ENCODE results near the gene SKI. TPM values are rescaled to one million over a fixed set of nuclear protein-coding genes. Genes with fewer than 3 reads are reported as not detected.

SKI gene
- total and polyA plus RNA-seq, 2 experiments from 2014 or later, result 9.3 to 66.8 TPM

DNA sequence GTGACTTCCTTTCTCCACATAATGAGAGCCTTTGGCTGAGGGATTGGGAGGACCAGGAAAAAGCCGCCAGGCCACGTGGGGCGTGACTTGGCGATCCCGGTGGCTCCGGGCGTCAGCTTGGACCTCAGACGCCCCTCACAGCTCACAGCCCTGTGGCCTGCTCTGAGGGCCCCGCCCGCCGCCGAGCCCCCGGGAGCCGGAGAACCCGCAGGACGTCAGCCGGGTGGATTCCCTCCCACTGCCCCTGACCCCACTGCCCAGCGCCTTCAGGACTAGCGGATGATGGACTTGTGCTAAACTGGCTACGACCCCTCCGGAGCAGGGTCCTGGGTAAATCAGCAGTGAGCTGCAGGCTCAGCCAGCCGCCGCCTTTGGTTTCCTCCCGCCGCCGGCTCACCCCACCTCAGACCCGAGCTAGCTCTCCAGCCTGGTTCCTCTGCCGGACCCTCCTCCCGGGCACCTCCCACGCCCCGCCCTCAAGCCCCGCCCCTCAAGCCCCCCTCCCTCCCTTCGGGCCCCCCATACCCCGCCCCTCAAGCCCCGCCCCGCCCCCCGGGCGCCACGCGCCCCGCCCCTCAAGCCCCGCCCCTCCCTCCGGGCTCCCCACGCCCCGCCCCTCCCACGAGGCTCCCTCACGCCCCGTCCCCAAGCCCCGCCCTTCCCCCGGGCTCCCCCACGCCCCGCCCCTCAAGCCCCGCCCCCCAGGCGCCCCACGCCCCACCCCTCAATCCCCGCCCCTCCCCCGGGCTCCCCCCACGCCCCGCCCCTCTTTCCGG is 23.5 kb upstream of the SKI start:
- no peaks in the 10 kb centered on the region for H3K9me3 Mint-ChIP-seq
- no peaks in the 10 kb centered on the region for H3K36me3 Mint-ChIP-seq (ENCODE audit: low read depth)
- Histone ChIP-seq H2AFZ (0 out of 2 replicates have a peak overlapping the region, but pooled peaks have one; percentile 74), H3K4me3 (peak overlapping the region; percentile 70), H3K27me3 (ENCODE audit: insufficient read depth) (peaks cover 6% of the 10 kb centered on the region; the same call in 1 of the 2 replicates), H4K20me1 (replicated peaks; ENCODE audit: insufficient read depth) (no peaks in the 10 kb centered on the region), H3K27ac (ENCODE audit: low read depth) (peak overlapping the region; percentile 72; the same call in 1 of the 2 replicates), H3K36me3 (ENCODE audit: insufficient read depth) (no peaks in the 10 kb centered on the region), H3F3A (replicated peaks; ENCODE audit: low read depth) (peaks cover 7% of the 10 kb centered on the region; the same call in 1 of the 2 replicates), H3K9me2 (ENCODE audit: insufficient read depth) (no peaks in the 10 kb centered on the region), H3K4me2 (peak overlapping the region; percentile 89), H3K79me2 (replicated peaks; ENCODE audit: insufficient read depth) (no peaks in the 10 kb centered on the region; the same call in 1 of the 2 replicates), H3K4me1 (ENCODE audit: insufficient read depth) (peaks cover 10% of the 10 kb centered on the region; the same call in 1 of the 2 replicates)
- no peak overlapping the region; the same call in 1 of the 2 replicates for H3K27ac Mint-ChIP-seq
- TF ChIP-seq ZNF114 (CRISPR knock-in tag; IDR thresholded peaks at IDR 0.05), result no peak
- no peak for TF ChIP-seq EZH2phosphoT487 (IDR thresholded peaks at IDR 0.05; ENCODE audit: unreplicated experiment)
- TF ChIP-seq NANOG (IDR thresholded peaks at IDR 0.05; ENCODE audit: borderline replicate concordance), result no peak
- TF ChIP-seq STAT1 (IDR thresholded peaks at IDR 0.05; ENCODE audit: unreplicated experiment), result no peak
- no peak for TF ChIP-seq EZH2 (IDR thresholded peaks at IDR 0.05; ENCODE audit: low read depth, unreplicated experiment)
- TF ChIP-seq, protein P1, sequence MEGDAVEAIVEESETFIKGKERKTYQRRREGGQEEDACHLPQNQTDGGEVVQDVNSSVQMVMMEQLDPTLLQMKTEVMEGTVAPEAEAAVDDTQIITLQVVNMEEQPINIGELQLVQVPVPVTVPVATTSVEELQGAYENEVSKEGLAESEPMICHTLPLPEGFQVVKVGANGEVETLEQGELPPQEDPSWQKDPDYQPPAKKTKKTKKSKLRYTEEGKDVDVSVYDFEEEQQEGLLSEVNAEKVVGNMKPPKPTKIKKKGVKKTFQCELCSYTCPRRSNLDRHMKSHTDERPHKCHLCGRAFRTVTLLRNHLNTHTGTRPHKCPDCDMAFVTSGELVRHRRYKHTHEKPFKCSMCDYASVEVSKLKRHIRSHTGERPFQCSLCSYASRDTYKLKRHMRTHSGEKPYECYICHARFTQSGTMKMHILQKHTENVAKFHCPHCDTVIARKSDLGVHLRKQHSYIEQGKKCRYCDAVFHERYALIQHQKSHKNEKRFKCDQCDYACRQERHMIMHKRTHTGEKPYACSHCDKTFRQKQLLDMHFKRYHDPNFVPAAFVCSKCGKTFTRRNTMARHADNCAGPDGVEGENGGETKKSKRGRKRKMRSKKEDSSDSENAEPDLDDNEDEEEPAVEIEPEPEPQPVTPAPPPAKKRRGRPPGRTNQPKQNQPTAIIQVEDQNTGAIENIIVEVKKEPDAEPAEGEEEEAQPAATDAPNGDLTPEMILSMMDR (conservative IDR thresholded peaks at IDR 0.05; ENCODE audit: low read depth in 2 of 2), result no peak
- TF ChIP-seq POLR2AphosphoS5 (IDR thresholded peaks at IDR 0.05; ENCODE audit: low read depth), result peak; percentile 69
- no peak for TF ChIP-seq JUNB (IDR thresholded peaks at IDR 0.05; ENCODE audit: unreplicated experiment)
- DNase-seq (ENCODE audit: low spot score) (peak; percentile 92), ATAC-seq (peak; percentile 75)
- H3K27me3 Mint-ChIP-seq (ENCODE audit: insufficient read depth, low read depth, poor library complexity), result peaks cover 19% of the 10 kb centered on the region
- peak overlapping the region; percentile 65 for H3K4me3 Mint-ChIP-seq
- H3K4me1 Mint-ChIP-seq, result peaks cover 19% of the 10 kb centered on the region

- H3K79me2 ChIP-seq (replicated peaks; ENCODE audit: insufficient read depth), result no peaks in the 10 kb centered on the region; the same call in 1 of the 2 replicates
- H3K27ac ChIP-seq (ENCODE audit: low read depth), result no peak overlapping the region
- Mint-ChIP-seq H3K27ac (no peak overlapping the region), H3K27me3 (ENCODE audit: insufficient read depth, low read depth, poor library complexity) (peaks cover 15% of the 10 kb centered on the region), H3K36me3 (ENCODE audit: low read depth) (no peaks in the 10 kb centered on the region), H3K4me3 (peak overlapping the region; percentile 56; the same call in 2 of the 3 replicates), H3K4me1 (peaks cover 20% of the 10 kb centered on the region), H3K9me3 (no peaks in the 10 kb centered on the region)
- peaks cover 10% of the 10 kb centered on the region; the same call in 1 of the 2 replicates for H3K4me1 ChIP-seq (ENCODE audit: insufficient read depth)
- H3K4me2 ChIP-seq, result peak overlapping the region; percentile 81
- peaks cover 7% of the 10 kb centered on the region; the same call in 1 of the 2 replicates for H3F3A ChIP-seq (replicated peaks; ENCODE audit: low read depth)
- peak overlapping the region; percentile 92; the same call in 1 of the 2 replicates for H2AFZ ChIP-seq
- peak; percentile 96 for DNase-seq (ENCODE audit: low spot score)
- H3K36me3 ChIP-seq (ENCODE audit: insufficient read depth), result no peaks in the 10 kb centered on the region
- peaks cover 6% of the 10 kb centered on the region; the same call in 1 of the 2 replicates for H3K27me3 ChIP-seq (ENCODE audit: insufficient read depth)
- H3K9me2 ChIP-seq (ENCODE audit: insufficient read depth), result no peaks in the 10 kb centered on the region
- peak overlapping the region; percentile 70 for H3K4me3 ChIP-seq
- peak; percentile 57 for ATAC-seq
- H4K20me1 ChIP-seq (replicated peaks; ENCODE audit: insufficient read depth), result no peaks in the 10 kb centered on the region
- TF ChIP-seq STAT1 (IDR thresholded peaks at IDR 0.05; ENCODE audit: unreplicated experiment) (no peak), ETS1 (IDR thresholded peaks at IDR 0.05) (no peak), JUNB (IDR thresholded peaks at IDR 0.05; ENCODE audit: unreplicated experiment) (no peak), EZH2 (IDR thresholded peaks at IDR 0.05; ENCODE audit: low read depth, unreplicated experiment) (no peak)
- TF ChIP-seq, protein P1 (conservative IDR thresholded peaks at IDR 0.05; ENCODE audit: low read depth in 2 of 2), result no peak
Observed at GRCh38 chr1:2205191-2205952, 22.7 kb upstream of the SKI start.

Measured in GM23338 (cell line).